Measurements from ENCODE around the gene KIAA1958. TPM values are rescaled to one million over a fixed set of nuclear protein-coding genes. Genes with fewer than 3 reads are reported as not detected.

KIAA1958 gene
- total and polyA plus RNA-seq, 10 donors: 0.39 to 11.9 (median 6.3) TPM

GRCh38 chr9:112535811-112536210 is 49.2 kb downstream of the KIAA1958 start:
- WGBS, 5 donors: 71 to 78% (median 76%) methylated on average over 1 of the region's 1 CpG
- intact Hi-C loops (cut with DNase I; ENCODE audit: low total_unique reads): no loop called here

GRCh38 chr9:112537561-112537960 is 50.9 kb downstream of the KIAA1958 start:
- DNase-seq: no peak
- 72 to 86% (median 77%) methylated on average over 1 of the region's 1 CpG for WGBS, 5 donors
- no peak overlapping the region for H3K27ac ChIP-seq
- H3K9me3 ChIP-seq: no peaks in the 10 kb centered on the region
- H3K4me1 ChIP-seq: no peaks in the 10 kb centered on the region
- no peaks in the 10 kb centered on the region for H3K27me3 ChIP-seq (replicated peaks in 1 of 7)
- H3K4me3 ChIP-seq: no peak overlapping the region
- TF ChIP-seq POLR2AphosphoS5 (IDR thresholded peaks at IDR 0.05) (no peak), CTCF (IDR thresholded peaks at IDR 0.05 in 8 of 11, conservative IDR thresholded peaks at IDR 0.05 in 3 of 11) (no peak), POLR2A (IDR thresholded peaks at IDR 0.05) (no peak)
- no peaks in the 10 kb centered on the region for H3K36me3 ChIP-seq
- intact Hi-C loops (cut with DNase I; ENCODE audit: low total_unique reads): no loop called here

More at GRCh38 chr9:112535811-112536210, 49.2 kb downstream of the KIAA1958 start:
- Histone ChIP-seq H3K27me3 (replicated peaks in 1 of 7) (no peaks in the 10 kb centered on the region), H3K4me3 (no peak overlapping the region), H3K4me1 (no peaks in the 10 kb centered on the region), H3K36me3 (no peaks in the 10 kb centered on the region), H3K27ac (no peak overlapping the region), H3K9me3 (no peaks in the 10 kb centered on the region)
- TF ChIP-seq CTCF (IDR thresholded peaks at IDR 0.05 in 8 of 11, conservative IDR thresholded peaks at IDR 0.05 in 3 of 11) (no peak), POLR2AphosphoS5 (IDR thresholded peaks at IDR 0.05) (no peak), POLR2A (IDR thresholded peaks at IDR 0.05) (no peak)
- DNase-seq: no peak

- intact Hi-C loops (cut with DNase I; ENCODE audit: low total_unique reads): no loop called here
- H3K9me3 ChIP-seq: no peaks in the 10 kb centered on the region
- WGBS, 5 donors: 88 to 95% (median 92%) methylated on average over 4 of the region's 4 CpGs
- peaks cover 0 to 4% (median 0%) of the 10 kb centered on the region in 6 donors for H3K4me1 ChIP-seq
- no peak overlapping the region for H3K4me3 ChIP-seq
- H3K27me3 ChIP-seq (replicated peaks in 1 of 7): no peaks in the 10 kb centered on the region
- no peaks in the 10 kb centered on the region for H3K36me3 ChIP-seq
- TF ChIP-seq CTCF (IDR thresholded peaks at IDR 0.05 in 8 of 11, conservative IDR thresholded peaks at IDR 0.05 in 3 of 11) (no peak), POLR2AphosphoS5 (IDR thresholded peaks at IDR 0.05) (no peak), POLR2A (IDR thresholded peaks at IDR 0.05) (no peak)
- no peak for DNase-seq
- no peak overlapping the region for H3K27ac ChIP-seq
Observed at GRCh38 chr9:112540800-112541199, 54.2 kb downstream of the KIAA1958 start.

GRCh38 chr9:112541685-112542084 is 55.1 kb downstream of the KIAA1958 start:
- DNase-seq: no peak
- Histone ChIP-seq H3K4me3 (no peak overlapping the region), H3K36me3 (no peaks in the 10 kb centered on the region), H3K4me1 (peaks cover 0 to 13% (median 4%) of the 10 kb centered on the region in 6 donors), H3K27ac (no peak overlapping the region), H3K9me3 (no peaks in the 10 kb centered on the region), H3K27me3 (replicated peaks in 1 of 7) (no peaks in the 10 kb centered on the region)
- WGBS, 5 donors: 44 to 59% (median 56%) methylated on average over 7 of the region's 7 CpGs
- intact Hi-C loops (cut with DNase I; ENCODE audit: low total_unique reads): no loop called here
- TF ChIP-seq POLR2AphosphoS5 (IDR thresholded peaks at IDR 0.05): no peak
